SK-N-SH (cell line): Measurements from ENCODE around the gene SPATA20. TPM values are rescaled to one million over a fixed set of nuclear protein-coding genes. Genes with fewer than 3 reads are reported as not detected.
A peak's percentile ranks its signal among the peaks of the same experiment; 100 is the strongest.

Experiments
- CTCF ChIA-PET: fragments of 300-600, 350-600 bp; formaldehyde crosslinking; extraction: SDS; loops from one replicate; lab custom pipeline; 2021; lab: Yijun Ruan, JAX
- POLR2A ChIA-PET: fragments of 350-600 bp; sonication (Branson Sonifier 250); formaldehyde crosslinking; extraction: SDS; loops from one replicate; lab custom pipeline; 2020; ENCODE audit warnings: antibody characterized with exemption, inconsistent platforms; lab: Yijun Ruan, JAX
- DNase-seq: peaks from one replicate; pipeline ENCODE4 v3.0.0; 2012
- H2AFZ ChIP-seq: fragments of 200-600 bp; sonication (generic); 2 replicates; pipeline ENCODE4 v1.8.1; 2016; ENCODE audit warnings: antibody characterized with exemption, mild to moderate bottlenecking, low read depth
- H3F3A ChIP-seq: fragments of 200-600 bp; sonication (generic); replicated peaks from 2 replicates; pipeline ENCODE3; 2016; ENCODE audit warnings: antibody characterized with exemption, mild to moderate bottlenecking; ENCODE audit not compliant: insufficient read depth
- H3K27ac ChIP-seq, 2 experiments: fragments of 200-500 bp in 1 of 2; fragments of 200-600 bp in 1 of 2; sonication (Bioruptor generic) in 1 of 2; sonication (generic), shearing (Covaris generic) in 1 of 2; 2 replicates each; pipeline versions ENCODE4 v1.5.1 to v1.6.1; 2014 to 2016; ENCODE audit warnings: low read depth in 2 of 2, inconsistent platforms in 1 of 2, low read length in 1 of 2, mild to moderate bottlenecking in 1 of 2, mixed read lengths in 1 of 2
- H3K27me3 ChIP-seq: fragments of 200-600 bp; sonication (generic), shearing (Covaris generic); 2 replicates; pipeline ENCODE4 v1.6.1; 2016; ENCODE audit warnings: mixed run types; ENCODE audit not compliant: insufficient read depth
- H3K36me3 ChIP-seq, 2 experiments: fragments of 200-500 bp in 1 of 2; fragments of 200-600 bp in 1 of 2; sonication (Bioruptor generic) in 1 of 2; sonication (generic) in 1 of 2; replicated peaks in 1 of 2; 2 replicates each; pipeline versions ENCODE3 to v1.5.1; 2014 to 2016; ENCODE audit warnings: low read length in 1 of 2, mild to moderate bottlenecking in 1 of 2; ENCODE audit not compliant: insufficient read depth in 2 of 2, control insufficient read depth in 1 of 2
- H3K4me1 ChIP-seq, 2 experiments: fragments of 200-500 bp in 1 of 2; fragments of 200-600 bp in 1 of 2; sonication (Bioruptor generic) in 1 of 2; sonication (generic), shearing (Covaris generic) in 1 of 2; 2 replicates each; pipeline versions ENCODE4 v1.5.1 to v1.6.1; 2014 to 2016; ENCODE audit warnings: low read depth in 1 of 2, low read length in 1 of 2, mixed run types in 1 of 2; ENCODE audit not compliant: insufficient read depth in 2 of 2, control insufficient read depth in 1 of 2
- H3K4me2 ChIP-seq: fragments of 200-600 bp; sonication (generic), shearing (Covaris generic); 2 replicates; pipeline ENCODE4 v1.6.1; 2017; ENCODE audit warnings: mixed run types
- H3K4me3 ChIP-seq, 2 experiments: fragments of 200-500 bp in 1 of 2; fragments of 200-600 bp in 1 of 2; sonication (Bioruptor generic) in 1 of 2; sonication (generic), shearing (Covaris generic) in 1 of 2; 2 replicates each; pipeline versions ENCODE4 v1.5.1 to v1.8.1; 2014 to 2016; ENCODE audit warnings: low read depth in 2 of 2, inconsistent platforms in 1 of 2, low read length in 1 of 2, mild to moderate bottlenecking in 1 of 2, mixed read lengths in 1 of 2, moderate library complexity in 1 of 2
- H3K79me2 ChIP-seq: fragments of 200-600 bp; sonication (generic); 2 replicates; pipeline ENCODE4 v1.8.1; 2017; ENCODE audit warnings: mild to moderate bottlenecking; ENCODE audit not compliant: insufficient read depth
- H3K9ac ChIP-seq: fragments of 200-600 bp; sonication (generic); 2 replicates; pipeline ENCODE4 v1.6.1; 2017; ENCODE audit warnings: mixed run types
- H3K9me2 ChIP-seq: fragments of 200-600 bp; sonication (generic); 2 replicates; pipeline ENCODE4 v1.6.1; 2017; ENCODE audit warnings: mixed run types
- H3K9me3 ChIP-seq: fragments of 200-600 bp; sonication (generic); 2 replicates; pipeline ENCODE4 v1.6.1; 2017; ENCODE audit warnings: mixed run types, mild to moderate bottlenecking, moderate library complexity
- H4K20me1 ChIP-seq: fragments of 200-600 bp; sonication (generic); 2 replicates; pipeline ENCODE4 v1.6.1; 2017; ENCODE audit warnings: mild to moderate bottlenecking, mixed run types; ENCODE audit not compliant: insufficient read depth
- CHD2 ChIP-seq: fragments of 150-350 bp; IDR thresholded peaks from 2 replicates; pipeline ENCODE4 v1.6.1; 2018; ENCODE audit warnings: low read length; ENCODE audit not compliant: partially characterized antibody
- EP300 ChIP-seq, 2 experiments: IDR thresholded peaks; 2 replicates each; pipeline versions ENCODE4 v1.4.0 to v1.6.1; 2012; ENCODE audit warnings: borderline replicate concordance in 1 of 2, low read depth in 1 of 2, low read length in 1 of 2
- FOSL2 ChIP-seq: IDR thresholded peaks from 2 replicates; pipeline ENCODE4 v1.4.0; 2012; ENCODE audit warnings: low read depth, mild to moderate bottlenecking, moderate library complexity, borderline replicate concordance
- FOXM1 ChIP-seq: IDR thresholded peaks from 2 replicates; pipeline ENCODE4 v1.4.0; 2012; ENCODE audit warnings: low read depth, mild to moderate bottlenecking
- JUND ChIP-seq: IDR thresholded peaks from 2 replicates; pipeline ENCODE4 v1.4.0; 2012
- MEF2A ChIP-seq: IDR thresholded peaks from 2 replicates; pipeline ENCODE4 v1.4.0; 2012; ENCODE audit warnings: low read depth, borderline replicate concordance
- MXI1 ChIP-seq: IDR thresholded peaks from 2 replicates; pipeline ENCODE4 v1.6.1; 2012; ENCODE audit warnings: mild to moderate bottlenecking, low read depth, low read length, improper control_type of control experiment
- RFX5 ChIP-seq: IDR thresholded peaks from 2 replicates; pipeline ENCODE4 v1.6.1; 2012; ENCODE audit warnings: mild to moderate bottlenecking, improper control_type of control experiment, low read length
- RXRA ChIP-seq: IDR thresholded peaks from 2 replicates; pipeline ENCODE4 v1.4.0; 2012; ENCODE audit warnings: low read depth, mild to moderate bottlenecking, borderline replicate concordance
- SIN3A ChIP-seq: IDR thresholded peaks from 2 replicates; pipeline ENCODE4 v1.6.1; 2012; ENCODE audit warnings: low read depth, mild to moderate bottlenecking, low read length, moderate library complexity, borderline replicate concordance
- SMC3 ChIP-seq: IDR thresholded peaks from 2 replicates; pipeline ENCODE4 v1.6.1; 2012; ENCODE audit warnings: low read depth, low read length, improper control_type of control experiment
- TAF1 ChIP-seq: IDR thresholded peaks from 2 replicates; pipeline ENCODE4 v1.6.1; 2012; ENCODE audit warnings: low read depth, mild to moderate bottlenecking, low read length, moderate library complexity, borderline replicate concordance
- TCF12 ChIP-seq: IDR thresholded peaks from 2 replicates; pipeline ENCODE4 v1.4.0; 2012
- YY1 ChIP-seq: IDR thresholded peaks from 2 replicates; pipeline ENCODE4 v1.4.0; 2012; ENCODE audit warnings: low read depth, mild to moderate bottlenecking
- WGBS: methylation state at CpG from one replicate; pipeline ENCODE4 v1.1.6; 2017; ENCODE audit warnings: low lambda C conversion rate; 5-methylcytosine and 5-hydroxymethylcytosine counted together
- polyA plus RNA-seq, 3 experiments: library from polyadenylated mRNA; depleted of rRNA; stranded (reverse); fragments of >200 nt; gene quantifications; 2 replicates each; pipeline ENCODE4 v1.2.3, GENCODE V29; 2012
- TF ChIP-seq, protein P1 (sequence below): fragments of 200-600 bp; sonication (generic); IDR thresholded peaks from 2 replicates; pipeline ENCODE4 v1.6.1; 2017; ENCODE audit warnings: antibody characterized with exemption, mild to moderate bottlenecking, moderate library complexity
- TF ChIP-seq, protein P2 (sequence below): IDR thresholded peaks from 2 replicates; pipeline ENCODE4 v1.4.0; 2012; ENCODE audit warnings: low read depth
- TF ChIP-seq, protein P3 (sequence below): IDR thresholded peaks from 2 replicates; pipeline ENCODE4; 2012
- TF ChIP-seq, protein P4 (sequence below): IDR thresholded peaks from 2 replicates; pipeline ENCODE4 v1.4.0; 2012; ENCODE audit warnings: low read depth, borderline replicate concordance

Gene SPATA20
- polyA plus RNA-seq, 1 of the 3 experiments (the other 2 are of a cell fraction), result 92.0 TPM

DNA sequence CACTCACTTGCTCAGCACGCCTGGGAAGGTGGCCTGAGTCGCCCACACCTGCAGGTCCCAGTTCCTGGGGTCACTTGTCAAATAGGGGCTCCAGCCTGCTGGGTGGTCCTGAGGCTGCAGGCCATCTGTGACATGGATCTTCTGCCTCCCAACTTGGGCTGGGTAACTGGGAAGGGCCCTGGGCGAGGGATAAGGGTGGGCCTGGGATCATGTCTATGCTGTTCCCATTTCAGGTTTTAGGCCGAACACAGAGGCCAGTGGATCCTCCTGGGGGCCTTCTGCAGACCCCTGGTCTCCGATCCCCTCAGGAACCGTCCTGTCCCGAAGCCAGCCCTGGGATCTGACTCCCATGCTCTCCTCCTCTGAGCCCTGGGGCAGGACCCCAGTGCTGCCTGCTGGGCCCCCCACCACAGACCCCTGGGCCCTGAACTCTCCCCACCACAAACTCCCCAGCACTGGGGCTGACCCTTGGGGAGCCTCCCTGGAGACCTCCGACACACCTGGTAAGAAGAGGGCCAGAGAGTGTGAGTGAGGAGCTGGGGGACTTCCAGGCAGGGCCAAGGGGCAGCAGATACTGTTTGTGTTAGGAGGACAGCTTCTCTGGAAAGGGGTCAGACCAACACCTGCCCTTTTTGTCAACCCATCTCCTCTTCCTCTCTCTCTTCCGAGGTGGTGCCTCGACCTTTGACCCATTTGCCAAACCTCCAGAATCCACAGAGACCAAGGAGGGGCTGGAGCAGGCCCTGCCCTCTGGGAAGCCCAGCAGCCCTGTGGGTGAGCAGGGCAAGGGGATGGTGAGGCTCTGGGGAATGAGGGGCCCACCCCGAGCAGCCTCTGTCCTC, 6.2 kb upstream of the SPATA20 start:
- Histone ChIP-seq H3K9me2 (no peaks in the 10 kb centered on the region), H4K20me1 (no peaks in the 10 kb centered on the region), H3K4me1 (peaks cover 12 to 18% of the 10 kb centered on the region in 2 experiments; a peak in 3 of 4 replicates), H3K4me2 (peak overlapping the region; percentile 80), H3K9ac (peak overlapping the region; percentile 60; the same call in 1 of the 2 replicates), H3K27me3 (no peaks in the 10 kb centered on the region), H2AFZ (no peak overlapping the region), H3F3A (no peaks in the 10 kb centered on the region), H3K9me3 (no peaks in the 10 kb centered on the region), H3K79me2 (peaks cover 4% of the 10 kb centered on the region; the same call in 1 of the 2 replicates), H3K27ac (no peak overlapping the region), H3K36me3 (no peaks in the 10 kb centered on the region), H3K4me3 (peak overlapping the region; percentile 56 to 61; a peak in 3 of 4 replicates)
- 92% methylated on average over 9 of the region's 11 CpGs for WGBS
- TF ChIP-seq TCF12 (no peak), TAF1 (no peak), CHD2 (no peak), EP300 (IDR thresholded peaks at IDR 0.05; ENCODE audit: borderline replicate concordance in 1 of 2, low read depth in 1 of 2, low read length in 1 of 2) (no peak), MXI1 (no peak), SIN3A (no peak), RXRA (no peak), SMC3 (no peak), FOXM1 (no peak)
- TF ChIP-seq, protein P1, sequence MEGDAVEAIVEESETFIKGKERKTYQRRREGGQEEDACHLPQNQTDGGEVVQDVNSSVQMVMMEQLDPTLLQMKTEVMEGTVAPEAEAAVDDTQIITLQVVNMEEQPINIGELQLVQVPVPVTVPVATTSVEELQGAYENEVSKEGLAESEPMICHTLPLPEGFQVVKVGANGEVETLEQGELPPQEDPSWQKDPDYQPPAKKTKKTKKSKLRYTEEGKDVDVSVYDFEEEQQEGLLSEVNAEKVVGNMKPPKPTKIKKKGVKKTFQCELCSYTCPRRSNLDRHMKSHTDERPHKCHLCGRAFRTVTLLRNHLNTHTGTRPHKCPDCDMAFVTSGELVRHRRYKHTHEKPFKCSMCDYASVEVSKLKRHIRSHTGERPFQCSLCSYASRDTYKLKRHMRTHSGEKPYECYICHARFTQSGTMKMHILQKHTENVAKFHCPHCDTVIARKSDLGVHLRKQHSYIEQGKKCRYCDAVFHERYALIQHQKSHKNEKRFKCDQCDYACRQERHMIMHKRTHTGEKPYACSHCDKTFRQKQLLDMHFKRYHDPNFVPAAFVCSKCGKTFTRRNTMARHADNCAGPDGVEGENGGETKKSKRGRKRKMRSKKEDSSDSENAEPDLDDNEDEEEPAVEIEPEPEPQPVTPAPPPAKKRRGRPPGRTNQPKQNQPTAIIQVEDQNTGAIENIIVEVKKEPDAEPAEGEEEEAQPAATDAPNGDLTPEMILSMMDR, result no peak
- TF ChIP-seq, protein P2, sequence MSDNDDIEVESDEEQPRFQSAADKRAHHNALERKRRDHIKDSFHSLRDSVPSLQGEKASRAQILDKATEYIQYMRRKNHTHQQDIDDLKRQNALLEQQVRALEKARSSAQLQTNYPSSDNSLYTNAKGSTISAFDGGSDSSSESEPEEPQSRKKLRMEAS, result no peak
- CTCF ChIA-PET, result interaction anchor here (0.6 to 24.2 kb wide), 17 partner anchors 9 to 432 kb away, joined by 3 to 1212 read pairs (median 7); partner anchors contain the start of genes CACNA1G, EPN3 and RSAD1
- no peak for DNase-seq
- POLR2A ChIA-PET, result interaction anchor here (1.5 to 2.0 kb wide), 2 partner anchors 8 to 144 kb away, joined by 4 to 14 read pairs; partner anchors contain the start of gene EPN3

DNA sequence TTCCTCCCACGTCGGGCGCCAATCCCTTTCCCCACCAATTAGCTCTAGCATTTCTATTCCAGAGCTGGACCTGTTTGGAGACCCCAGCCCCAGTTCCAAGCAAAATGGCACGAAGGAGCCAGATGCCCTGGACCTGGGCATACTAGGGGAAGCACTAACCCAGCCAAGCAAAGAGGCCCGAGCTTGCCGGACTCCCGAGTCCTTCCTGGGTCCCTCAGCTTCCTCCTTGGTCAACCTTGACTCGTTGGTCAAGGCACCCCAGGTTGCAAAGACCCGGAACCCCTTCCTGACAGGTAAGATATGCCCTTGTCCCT, 5.6 kb upstream of the SPATA20 start:
- TF ChIP-seq, protein P3, sequence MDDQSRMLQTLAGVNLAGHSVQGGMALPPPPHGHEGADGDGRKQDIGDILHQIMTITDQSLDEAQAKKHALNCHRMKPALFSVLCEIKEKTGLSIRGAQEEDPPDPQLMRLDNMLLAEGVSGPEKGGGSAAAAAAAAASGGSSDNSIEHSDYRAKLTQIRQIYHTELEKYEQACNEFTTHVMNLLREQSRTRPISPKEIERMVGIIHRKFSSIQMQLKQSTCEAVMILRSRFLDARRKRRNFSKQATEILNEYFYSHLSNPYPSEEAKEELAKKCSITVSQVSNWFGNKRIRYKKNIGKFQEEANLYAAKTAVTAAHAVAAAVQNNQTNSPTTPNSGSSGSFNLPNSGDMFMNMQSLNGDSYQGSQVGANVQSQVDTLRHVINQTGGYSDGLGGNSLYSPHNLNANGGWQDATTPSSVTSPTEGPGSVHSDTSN, result no peak
- TF ChIP-seq JUND (no peak), TAF1 (no peak), RFX5 (no peak), TCF12 (no peak), EP300 (IDR thresholded peaks at IDR 0.05; ENCODE audit: borderline replicate concordance in 1 of 2, low read depth in 1 of 2, low read length in 1 of 2) (no peak), MEF2A (no peak), CHD2 (no peak), YY1 (no peak), FOSL2 (no peak)
- TF ChIP-seq, protein P4, sequence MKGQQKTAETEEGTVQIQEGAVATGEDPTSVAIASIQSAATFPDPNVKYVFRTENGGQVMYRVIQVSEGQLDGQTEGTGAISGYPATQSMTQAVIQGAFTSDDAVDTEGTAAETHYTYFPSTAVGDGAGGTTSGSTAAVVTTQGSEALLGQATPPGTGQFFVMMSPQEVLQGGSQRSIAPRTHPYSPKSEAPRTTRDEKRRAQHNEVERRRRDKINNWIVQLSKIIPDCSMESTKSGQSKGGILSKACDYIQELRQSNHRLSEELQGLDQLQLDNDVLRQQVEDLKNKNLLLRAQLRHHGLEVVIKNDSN, result no peak
- TF ChIP-seq, protein P1, result no peak
- Histone ChIP-seq H3K9ac (peak overlapping the region; percentile 60), H3K27ac (peak overlapping the region; percentile 34 to 78; a peak in 3 of 4 replicates), H3K4me3 (peak overlapping the region; percentile 56 to 61), H4K20me1 (no peaks in the 10 kb centered on the region), H3K79me2 (peaks cover 4% of the 10 kb centered on the region; the same call in 1 of the 2 replicates), H3K4me1 (peaks cover 12 to 18% of the 10 kb centered on the region in 2 experiments; a peak in 3 of 4 replicates), H3K9me2 (no peaks in the 10 kb centered on the region), H3F3A (peaks cover 2% of the 10 kb centered on the region), H3K9me3 (no peaks in the 10 kb centered on the region), H3K27me3 (no peaks in the 10 kb centered on the region), H3K36me3 (no peaks in the 10 kb centered on the region), H3K4me2 (peak overlapping the region; percentile 80), H2AFZ (peak overlapping the region; percentile 80)
- POLR2A ChIA-PET, result interaction anchor here (0.9 to 2.0 kb wide), 4 partner anchors 8 to 143 kb away, joined by 3 to 14 read pairs (median 4); partner anchors contain the start of gene EPN3
- WGBS, result 80% methylated on average over 5 of the region's 9 CpGs
- CTCF ChIA-PET, result interaction anchor here (0.6 to 24.2 kb wide), 17 partner anchors 10 to 431 kb away, joined by 3 to 1212 read pairs (median 7); partner anchors contain the start of genes CACNA1G, EPN3 and RSAD1
- peak; percentile 48 for DNase-seq
